Heart left ventricle (tissue), 16 donors: Measurements from ENCODE around the gene CHST6. TPM values are rescaled to one million over a fixed set of nuclear protein-coding genes. Genes with fewer than 3 reads are reported as not detected.
A peak's percentile ranks its signal among the peaks of the same experiment; 100 is the strongest.
"Not testable (repeated sequence)": the region's sequence is repeated elsewhere in the genome, so short reads cannot be mapped to it uniquely, and the experiment has no call there.

Experiments used
- ATAC-seq, 4 donors: fragments of 200-7000 bp; cut with Tn5 transposase; one replicate each; pipeline ENCODE4 v1.9.1; 2020 to 2022; ENCODE audit warnings: moderate library complexity in 4 of 4, mild to moderate bottlenecking in 3 of 4, moderate number of reproducible peaks in 1 of 4
- DNase-seq, 5 donors: peaks; one replicate each; pipeline ENCODE4 v3.0.0-alpha.2; 2020
- H3K27ac ChIP-seq, 12 donors: fragments of 200-600 bp; sonication (generic) in 4 of 12; one replicate each; pipeline versions ENCODE4 v1.5.0 to v1.8.0; 2016 to 2022; ENCODE audit warnings: mild to moderate bottlenecking in 2 of 12
- H3K27me3 ChIP-seq, 9 donors: fragments of 200-600 bp; sonication (generic) in 2 of 9; one replicate each; pipeline versions ENCODE4 v1.5.1 to v1.8.0; 2016 to 2022; ENCODE audit warnings: mild to moderate bottlenecking in 3 of 9
- H3K36me3 ChIP-seq, 9 donors: fragments of 200-600 bp; sonication (generic) in 2 of 9; one replicate each; pipeline versions ENCODE4 v1.5.0 to v1.8.0; 2018 to 2022; ENCODE audit warnings: mild to moderate bottlenecking in 2 of 9
- H3K4me1 ChIP-seq, 12 donors: fragments of 200-600 bp; sonication (generic) in 4 of 12; one replicate each; pipeline versions ENCODE4 v1.5.0 to v1.8.0; 2016 to 2022; ENCODE audit warnings: mild to moderate bottlenecking in 3 of 12
- H3K4me3 ChIP-seq, 12 donors: fragments of 200-600 bp; sonication (generic) in 4 of 12; one replicate each; pipeline versions ENCODE4 v1.5.0 to v1.8.0; 2017 to 2022; ENCODE audit warnings: mild to moderate bottlenecking in 9 of 12, moderate library complexity in 4 of 12
- H3K9me3 ChIP-seq, 12 donors: fragments of 200-600 bp; sonication (generic) in 4 of 12; one replicate each; pipeline versions ENCODE4 v1.5.0 to v1.8.0; 2016 to 2022; ENCODE audit warnings: mild to moderate bottlenecking in 1 of 12
- POLR2A ChIP-seq, 2 donors: fragments of 450-650 bp; IDR thresholded peaks; one replicate each; pipeline ENCODE4 v1.6.1; 2017; ENCODE audit warnings: antibody characterized with exemption in 2 of 2, mild to moderate bottlenecking in 2 of 2, moderate library complexity in 2 of 2
- WGBS, 4 donors: extraction: QIAGEN DNeasy Blood & Tissue Kit in 2 of 4; methylation state at CpG; one replicate each; pipeline versions ENCODE4 v1.1.5 to v1.1.7; 2013 to 2018; 5-methylcytosine and 5-hydroxymethylcytosine counted together
- intact Hi-C, 10 donors: fragments of 100-400 bp; cut with DNase I; formaldehyde crosslinking; loops; one replicate each; pipeline versions ENCODE4 v1.11.1 to v1.14.2; 2022
- polyA plus RNA-seq, 2 donors: library from polyadenylated mRNA; stranded (reverse); fragments of 200-250 nt; gene quantifications; one replicate each; pipeline ENCODE4 v1.2.3, GENCODE V29; 2013
- total RNA-seq, 9 donors: library from RNA; depleted of rRNA in 2 of 9; stranded (reverse); fragments of >200 nt in 2 of 9; fragmentation: NEBNext Ultra II Directional in 3 of 9; extraction: Animal tissue kit (Norgen Biotek cat#: 25700) in 3 of 9; gene quantifications; one replicate each; pipeline versions ENCODE4 v1.1.0 to v1.2.4, GENCODE V29; 2016 to 2023
- TF ChIP-seq, protein P1 (sequence below), 12 donors: fragments of 200-600 bp; sonication (generic) in 4 of 12; IDR thresholded peaks; one replicate each; pipeline versions ENCODE4 v1.5.0 to v1.8.0; 2018 to 2022; ENCODE audit warnings: antibody characterized with exemption in 12 of 12, mild to moderate bottlenecking in 5 of 12
- donor health status: ischemic (EF 13 %, LVEDD 7.1; RV severe dilation, severe dysfunction).
- donor health status: healthy with polysubstance abuse.
- donor health status: DM: no; HTN: yes; CAD: no.
- donor health status: DM: no; HTN: no; CAD: no.
- donor health status: ischemic (EF 25% LVEDD 6.9; RV normal size, moderate dysfunction).
- donor health status: ischemic (EF 25% LVEDD 5.7; RV mildly dilated, moderate dysfunction).
- donor health status: healthy.
- donor health status: DM: yes; HTN: yes; CAD: no.
- donor health status: ischemic (EF 35%, LVEDD 5.7; RV mildly dilated, moderate dysfunction).
- donor health status: nonischemic (EF 11% LVEDD 7.7; RV severe dilation, severe dysfunction).
- donor health status: DM: yes; HTN: yes; CAD: no.
- donor health status: PGD.
- donor health status: ischemic (EF 29% LVEDD 5.4; RV normal size, mild dysfunction).
- donor health status: nonischemic (EF 23%, LVEDD 6.1; RV moderate dilation, normal function).

Gene CHST6
- total and polyA plus RNA-seq, 11 donors: 0.32 to 1.8 (median 0.88) TPM

DNA sequence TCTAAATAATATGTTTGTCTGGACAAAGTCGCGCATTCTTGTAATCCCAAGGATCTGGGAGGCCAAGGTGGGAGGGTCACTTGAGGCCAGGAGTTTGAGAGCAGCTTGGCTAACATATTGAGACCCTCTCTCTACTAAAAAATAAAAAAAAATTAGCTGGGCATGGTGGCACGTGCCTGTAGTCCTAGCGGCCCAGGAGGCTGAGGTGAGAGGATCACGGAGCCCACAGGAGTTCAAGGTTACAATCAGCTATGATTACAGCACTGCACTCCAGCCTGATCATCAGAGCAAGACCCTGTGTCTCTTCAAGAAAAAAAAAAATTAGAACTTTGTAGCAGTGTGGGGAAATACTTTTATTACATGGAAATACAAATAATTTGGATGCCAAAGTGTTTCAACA is 6.1 kb upstream of the CHST6 start:
- H3K27me3 ChIP-seq: no peaks in the 10 kb centered on the region
- ATAC-seq: no peak
- peak overlapping the region in 4 of 12 donors; percentile 26 to 54 (median 41) for H3K27ac ChIP-seq
- no peaks in the 10 kb centered on the region for H3K9me3 ChIP-seq
- no peak overlapping the region for H3K4me3 ChIP-seq
- no peak for DNase-seq
- intact Hi-C loops: no loop called here
- WGBS, 4 donors: 83 to 85% (median 84%) methylated on average over 5 of the region's 5 CpGs
- no peak for TF ChIP-seq POLR2A (IDR thresholded peaks at IDR 0.05)
- peaks cover 0 to 21% (median 7%) of the 10 kb centered on the region in 12 donors for H3K4me1 ChIP-seq
- H3K36me3 ChIP-seq: no peaks in the 10 kb centered on the region

DNA sequence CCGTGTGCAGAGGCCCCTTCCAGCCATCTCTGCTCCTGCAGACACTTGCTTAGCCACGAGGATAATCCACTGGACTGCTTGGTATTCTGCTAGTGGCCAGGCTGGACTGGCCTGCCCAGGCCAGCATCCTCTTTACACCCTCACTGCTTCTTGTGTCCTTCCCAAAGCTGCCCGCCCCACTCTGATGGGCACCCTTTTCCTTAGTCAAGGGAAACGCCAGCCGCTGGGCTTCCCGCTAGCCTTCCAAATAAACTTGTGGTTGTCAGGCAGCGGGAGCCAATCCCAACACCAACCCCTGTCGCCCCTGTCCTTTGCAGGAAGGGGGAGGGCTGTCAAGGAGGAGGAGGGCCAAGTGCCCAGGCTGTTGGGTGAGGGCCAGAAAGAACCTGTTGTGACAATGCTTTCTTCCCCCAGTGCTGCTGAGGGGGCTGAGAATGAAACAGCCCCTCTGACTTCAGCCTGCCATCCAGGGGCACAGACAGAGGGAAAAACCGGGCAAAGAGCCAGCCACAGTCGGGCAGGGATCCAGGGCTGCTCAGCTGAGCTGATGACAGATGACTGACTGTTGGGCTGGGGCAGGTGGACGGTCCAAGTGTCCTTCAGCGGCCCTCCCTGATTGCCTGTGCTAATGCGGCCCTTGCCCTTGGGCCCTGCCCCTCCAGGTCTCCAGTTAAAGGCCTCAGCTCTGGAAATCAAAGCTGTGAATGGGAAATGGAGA is 3.5 kb upstream of the CHST6 start:
- H3K9me3 ChIP-seq, intact Hi-C loops, H3K4me3 ChIP-seq, H3K36me3 ChIP-seq: not testable (repeated sequence)
- WGBS, 4 donors: 19 to 32% (median 23%) methylated on average over 7 to 11 of the region's 13 CpGs
- Histone ChIP-seq H3K4me1 (peaks cover 0 to 36% (median 10%) of the 10 kb centered on the region in 12 donors), H3K27ac (peak overlapping the region in 9 of 12 donors; percentile 42 to 76 (median 63)), H3K27me3 (peaks cover 0 to 18% (median 0%) of the 10 kb centered on the region in 9 donors)
- ATAC-seq (peak; percentile 81 to 92 (median 84)), DNase-seq (peak in 4 of 5 donors; percentile 63 to 80 (median 70))

DNA sequence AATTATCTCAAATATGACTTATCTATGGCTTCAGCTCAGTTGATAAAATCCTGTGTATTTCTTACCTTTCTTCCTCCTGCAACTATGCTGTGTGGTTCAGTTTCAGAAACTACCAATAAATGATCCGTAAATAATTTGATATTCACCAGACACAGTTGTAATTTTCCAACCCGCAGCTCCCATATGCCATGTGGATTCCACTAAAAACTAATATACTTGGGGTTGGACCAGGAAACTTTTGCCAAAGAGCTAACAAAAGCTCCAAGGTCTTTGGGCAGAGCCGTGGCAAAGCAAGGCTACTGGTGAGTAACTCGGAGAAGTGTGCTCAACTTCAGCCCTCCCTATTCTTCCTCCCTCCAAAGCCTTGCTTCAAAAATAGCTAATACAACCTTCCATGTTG is 2.3 kb upstream of the CHST6 start:
- H3K4me3 ChIP-seq: no peak overlapping the region
- WGBS, 4 donors: 77 to 87% (median 84%) methylated on average over 4 of the region's 4 CpGs
- intact Hi-C loops: no loop called here
- H3K4me1 ChIP-seq: peaks cover 0 to 35% (median 10%) of the 10 kb centered on the region in 12 donors
- no peaks in the 10 kb centered on the region for H3K36me3 ChIP-seq
- no peak overlapping the region for H3K27ac ChIP-seq
- H3K27me3 ChIP-seq: peaks cover 0 to 18% (median 0%) of the 10 kb centered on the region in 9 donors
- ATAC-seq (no peak), DNase-seq (no peak)
- H3K9me3 ChIP-seq: no peaks in the 10 kb centered on the region
- TF ChIP-seq, protein P1, sequence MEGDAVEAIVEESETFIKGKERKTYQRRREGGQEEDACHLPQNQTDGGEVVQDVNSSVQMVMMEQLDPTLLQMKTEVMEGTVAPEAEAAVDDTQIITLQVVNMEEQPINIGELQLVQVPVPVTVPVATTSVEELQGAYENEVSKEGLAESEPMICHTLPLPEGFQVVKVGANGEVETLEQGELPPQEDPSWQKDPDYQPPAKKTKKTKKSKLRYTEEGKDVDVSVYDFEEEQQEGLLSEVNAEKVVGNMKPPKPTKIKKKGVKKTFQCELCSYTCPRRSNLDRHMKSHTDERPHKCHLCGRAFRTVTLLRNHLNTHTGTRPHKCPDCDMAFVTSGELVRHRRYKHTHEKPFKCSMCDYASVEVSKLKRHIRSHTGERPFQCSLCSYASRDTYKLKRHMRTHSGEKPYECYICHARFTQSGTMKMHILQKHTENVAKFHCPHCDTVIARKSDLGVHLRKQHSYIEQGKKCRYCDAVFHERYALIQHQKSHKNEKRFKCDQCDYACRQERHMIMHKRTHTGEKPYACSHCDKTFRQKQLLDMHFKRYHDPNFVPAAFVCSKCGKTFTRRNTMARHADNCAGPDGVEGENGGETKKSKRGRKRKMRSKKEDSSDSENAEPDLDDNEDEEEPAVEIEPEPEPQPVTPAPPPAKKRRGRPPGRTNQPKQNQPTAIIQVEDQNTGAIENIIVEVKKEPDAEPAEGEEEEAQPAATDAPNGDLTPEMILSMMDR (IDR thresholded peaks at IDR 0.05): no peak
- no peak for TF ChIP-seq POLR2A (IDR thresholded peaks at IDR 0.05)

DNA sequence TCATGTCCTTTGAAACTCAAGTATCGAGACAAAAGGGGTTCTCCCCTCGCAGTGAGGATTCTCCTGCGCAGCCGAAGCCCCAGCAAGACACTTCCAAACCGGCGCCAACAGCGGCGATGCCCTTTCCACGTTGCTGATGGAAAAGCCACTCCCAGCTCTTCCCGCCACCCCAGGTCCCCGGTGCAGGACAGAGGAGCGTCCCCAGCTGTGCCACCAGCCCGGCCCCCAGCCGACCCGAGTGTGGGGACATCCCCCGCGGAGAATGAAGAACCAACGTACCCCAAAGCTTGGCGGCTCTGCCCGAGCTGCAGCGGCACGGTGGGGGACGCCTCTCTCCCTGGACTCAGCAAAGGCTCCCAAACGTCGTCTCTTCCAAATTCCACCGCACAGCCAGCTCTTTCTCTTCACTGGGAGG is 573 bp downstream of the CHST6 start:
- intact Hi-C loops: no loop called here
- Histone ChIP-seq H3K27ac (no peak overlapping the region), H3K27me3 (peaks cover 0 to 18% (median 0%) of the 10 kb centered on the region in 9 donors), H3K4me3 (peak overlapping the region; percentile 11 to 61 (median 50)), H3K4me1 (peaks cover 0 to 18% (median 10%) of the 10 kb centered on the region in 12 donors), H3K36me3 (no peaks in the 10 kb centered on the region), H3K9me3 (no peaks in the 10 kb centered on the region)
- DNase-seq (no peak), ATAC-seq (peak in 2 of 4 donors; percentile 5 to 23)
- no peak for TF ChIP-seq POLR2A (IDR thresholded peaks at IDR 0.05)
- TF ChIP-seq, protein P1 (IDR thresholded peaks at IDR 0.05): no peak
- WGBS, 4 donors: 0 to 5% (median 2%) methylated on average over 16 to 26 of the region's 26 CpGs

DNA sequence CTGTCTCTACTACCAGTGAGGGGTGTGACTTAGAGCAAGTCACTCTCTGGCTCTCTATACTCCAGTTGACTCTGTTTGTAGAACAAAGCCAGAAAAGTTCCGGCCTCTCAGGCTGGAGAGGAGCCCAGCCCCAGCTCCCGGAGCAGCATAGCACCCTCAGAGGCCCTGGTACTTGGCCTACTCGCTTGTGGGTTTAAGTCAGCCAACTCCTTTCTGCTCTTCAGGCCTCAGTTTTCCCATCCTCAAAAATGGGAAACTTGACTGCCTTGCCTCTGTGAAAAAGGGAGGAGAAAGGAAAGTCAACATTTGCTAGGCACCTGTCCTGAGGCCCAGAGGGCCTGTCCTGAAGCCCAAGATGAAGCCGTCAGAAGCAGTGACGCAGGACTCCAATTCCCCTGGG is 1.1 kb downstream of the CHST6 start:
- 37 to 71% (median 65%) methylated on average over 5 of the region's 5 CpGs for WGBS, 4 donors
- peak overlapping the region; percentile 11 to 61 (median 50) for H3K4me3 ChIP-seq
- H3K4me1 ChIP-seq: peaks cover 0 to 16% (median 10%) of the 10 kb centered on the region in 12 donors
- no peak for DNase-seq
- ATAC-seq: no peak
- H3K27ac ChIP-seq: no peak overlapping the region
- peaks cover 0 to 18% (median 0%) of the 10 kb centered on the region in 9 donors for H3K27me3 ChIP-seq
- no peaks in the 10 kb centered on the region for H3K9me3 ChIP-seq
- intact Hi-C loops: no loop called here
- TF ChIP-seq, protein P1 (IDR thresholded peaks at IDR 0.05): no peak
- TF ChIP-seq POLR2A (IDR thresholded peaks at IDR 0.05): no peak
- H3K36me3 ChIP-seq: no peaks in the 10 kb centered on the region
